Endothelial cell of umbilical vein (primary cell): ENCODE data around the gene SLC25A21.

ENCODE experiments used
- GATA2 ChIP-seq: IDR thresholded peaks from 2 replicates; pipeline ENCODE4 v1.7.0; 2011; ENCODE audit warnings: low read depth, mild to moderate bottlenecking, moderate library complexity, mixed read lengths, low read length; ENCODE audit not compliant: insufficient read length, insufficient read depth
- POLR2A ChIP-seq: IDR thresholded peaks from 2 replicates; pipeline ENCODE4 v1.6.1; 2012; ENCODE audit warnings: low read depth, mild to moderate bottlenecking, control low read depth, low read length
- TF ChIP-seq, protein P1 (sequence below), 2 donors: IDR thresholded peaks; 1 replicate in 1 of 2; 2 replicates in 1 of 2; pipeline ENCODE4 v1.5.1; 2011; ENCODE audit warnings: low read length in 2 of 2, mild to moderate bottlenecking in 2 of 2, moderate library complexity in 2 of 2, control low read depth in 1 of 2, inconsistent platforms in 1 of 2, low read depth in 1 of 2; ENCODE audit not compliant: insufficient read depth in 1 of 2; ENCODE audit errors: extremely low read depth in 1 of 2

DNA sequence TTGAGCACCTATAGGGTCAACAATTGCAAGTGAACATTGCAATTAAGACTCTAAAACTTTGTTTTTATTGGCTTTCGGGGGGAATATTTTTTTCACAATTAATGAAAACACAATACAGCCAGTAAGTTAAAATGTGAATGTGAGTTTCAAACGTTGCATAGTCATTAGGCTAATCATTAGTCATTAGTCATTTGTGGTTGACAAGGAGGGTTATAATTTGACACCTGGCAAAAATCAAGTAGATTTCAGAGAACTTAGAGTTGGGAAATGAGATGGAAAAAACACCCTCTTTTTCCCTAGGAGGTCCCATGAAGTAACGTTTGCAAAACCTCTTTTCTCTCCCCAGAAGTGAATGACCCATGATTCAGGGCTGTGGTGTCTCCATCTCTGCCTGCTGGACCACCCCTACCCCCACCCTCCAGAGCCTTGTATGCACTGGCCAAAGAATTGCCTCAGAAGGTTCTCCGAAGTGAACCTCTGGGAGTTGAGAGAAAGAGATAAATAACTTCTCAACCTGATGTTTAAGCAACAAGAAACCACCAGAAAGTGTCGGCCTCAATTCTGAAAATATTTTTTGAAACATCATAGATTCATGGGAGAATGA lies 314.5 kb downstream of the SLC25A21 start:
- TF ChIP-seq, protein P1, sequence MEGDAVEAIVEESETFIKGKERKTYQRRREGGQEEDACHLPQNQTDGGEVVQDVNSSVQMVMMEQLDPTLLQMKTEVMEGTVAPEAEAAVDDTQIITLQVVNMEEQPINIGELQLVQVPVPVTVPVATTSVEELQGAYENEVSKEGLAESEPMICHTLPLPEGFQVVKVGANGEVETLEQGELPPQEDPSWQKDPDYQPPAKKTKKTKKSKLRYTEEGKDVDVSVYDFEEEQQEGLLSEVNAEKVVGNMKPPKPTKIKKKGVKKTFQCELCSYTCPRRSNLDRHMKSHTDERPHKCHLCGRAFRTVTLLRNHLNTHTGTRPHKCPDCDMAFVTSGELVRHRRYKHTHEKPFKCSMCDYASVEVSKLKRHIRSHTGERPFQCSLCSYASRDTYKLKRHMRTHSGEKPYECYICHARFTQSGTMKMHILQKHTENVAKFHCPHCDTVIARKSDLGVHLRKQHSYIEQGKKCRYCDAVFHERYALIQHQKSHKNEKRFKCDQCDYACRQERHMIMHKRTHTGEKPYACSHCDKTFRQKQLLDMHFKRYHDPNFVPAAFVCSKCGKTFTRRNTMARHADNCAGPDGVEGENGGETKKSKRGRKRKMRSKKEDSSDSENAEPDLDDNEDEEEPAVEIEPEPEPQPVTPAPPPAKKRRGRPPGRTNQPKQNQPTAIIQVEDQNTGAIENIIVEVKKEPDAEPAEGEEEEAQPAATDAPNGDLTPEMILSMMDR (IDR thresholded peaks at IDR 0.05; ENCODE audit: extremely low read depth in 1 of 2, insufficient read depth in 1 of 2, low read depth in 1 of 2, low read length in 2 of 2) = no peak
- TF ChIP-seq POLR2A (no peak), GATA2 (no peak)
